ENCODE data around the gene CERS6. TPM values are rescaled to one million over a fixed set of nuclear protein-coding genes. Genes with fewer than 3 reads are reported as not detected.
"Not testable (repeated sequence)": the region's sequence is repeated elsewhere in the genome, so short reads cannot be mapped to it uniquely, and the experiment has no call there.

The CERS6 gene
- total RNA-seq, 1 donor, result 23.9 TPM

- Histone ChIP-seq H3K4me2 (ENCODE audit: insufficient read depth, low read length) (no peak overlapping the region), H3K27me3 (ENCODE audit: insufficient read depth, low read length) (no peaks in the 10 kb centered on the region), H3K36me3 (ENCODE audit: insufficient read depth, low read length) (no peaks in the 10 kb centered on the region), H2AFZ (ENCODE audit: low read length) (no peak overlapping the region), H3K4me1 (ENCODE audit: insufficient read depth, low read length) (no peaks in the 10 kb centered on the region), H3K79me2 (ENCODE audit: insufficient read depth, low read length) (peaks cover under 1% of the 10 kb centered on the region), H3K9me3 (ENCODE audit: low read depth, low read length) (no peaks in the 10 kb centered on the region), H3K4me3 (ENCODE audit: insufficient read depth, low read length) (no peak overlapping the region), H3K27ac (ENCODE audit: low read depth, low read length) (no peak overlapping the region), H4K20me1 (ENCODE audit: insufficient read depth, low read length) (no peaks in the 10 kb centered on the region)
- DNase-seq (ENCODE audit: insufficient read length, low spot score, missing footprints), result no peak
- TF ChIP-seq CTCF (IDR thresholded peaks at IDR 0.05; ENCODE audit: extremely low read depth, low read depth, low read length), result no peak
Measured at GRCh38 chr2:168654705-168655104, 198.6 kb downstream of the CERS6 start.

- Histone ChIP-seq H4K20me1 (ENCODE audit: insufficient read depth, low read length) (no peaks in the 10 kb centered on the region), H3K79me2 (ENCODE audit: insufficient read depth, low read length) (no peaks in the 10 kb centered on the region), H3K36me3 (ENCODE audit: insufficient read depth, low read length) (no peaks in the 10 kb centered on the region), H3K27ac (ENCODE audit: low read depth, low read length) (no peak overlapping the region), H3K9me3 (ENCODE audit: low read depth, low read length) (no peaks in the 10 kb centered on the region), H3K4me3 (ENCODE audit: insufficient read depth, low read length) (no peak overlapping the region), H3K4me1 (ENCODE audit: insufficient read depth, low read length) (no peaks in the 10 kb centered on the region), H3K27me3 (ENCODE audit: insufficient read depth, low read length) (no peaks in the 10 kb centered on the region), H2AFZ (ENCODE audit: low read length) (no peak overlapping the region), H3K4me2 (ENCODE audit: insufficient read depth, low read length) (no peak overlapping the region)
- no peak for DNase-seq (ENCODE audit: insufficient read length, low spot score, missing footprints)
- TF ChIP-seq CTCF (IDR thresholded peaks at IDR 0.05; ENCODE audit: extremely low read depth, low read depth, low read length), result no peak
Measured at GRCh38 chr2:168655207-168655606, 199.1 kb downstream of the CERS6 start.

GRCh38 chr2:168657378-168657777 lies 201.3 kb downstream of the CERS6 start:
- H4K20me1 ChIP-seq (ENCODE audit: insufficient read depth, low read length); H3K27ac ChIP-seq (ENCODE audit: low read depth, low read length); H3K4me1 ChIP-seq (ENCODE audit: insufficient read depth, low read length); H3K4me2 ChIP-seq (ENCODE audit: insufficient read depth, low read length); H3K4me3 ChIP-seq (ENCODE audit: insufficient read depth, low read length); H3K9me3 ChIP-seq (ENCODE audit: low read depth, low read length); H2AFZ ChIP-seq (ENCODE audit: low read length); H3K79me2 ChIP-seq (ENCODE audit: insufficient read depth, low read length); H3K27me3 ChIP-seq (ENCODE audit: insufficient read depth, low read length); H3K36me3 ChIP-seq (ENCODE audit: insufficient read depth, low read length); DNase-seq (ENCODE audit: insufficient read length, low spot score, missing footprints): not testable (repeated sequence)

- Histone ChIP-seq H3K4me1 (ENCODE audit: insufficient read depth, low read length) (no peaks in the 10 kb centered on the region), H3K27ac (ENCODE audit: low read depth, low read length) (no peak overlapping the region), H3K27me3 (ENCODE audit: insufficient read depth, low read length) (no peaks in the 10 kb centered on the region), H3K9me3 (ENCODE audit: low read depth, low read length) (no peaks in the 10 kb centered on the region), H2AFZ (ENCODE audit: low read length) (no peak overlapping the region), H3K79me2 (ENCODE audit: insufficient read depth, low read length) (no peaks in the 10 kb centered on the region), H3K4me2 (ENCODE audit: insufficient read depth, low read length) (no peak overlapping the region), H3K36me3 (ENCODE audit: insufficient read depth, low read length) (no peaks in the 10 kb centered on the region), H4K20me1 (ENCODE audit: insufficient read depth, low read length) (no peaks in the 10 kb centered on the region), H3K4me3 (ENCODE audit: insufficient read depth, low read length) (no peak overlapping the region)
- no peak for TF ChIP-seq CTCF (IDR thresholded peaks at IDR 0.05; ENCODE audit: extremely low read depth, low read depth, low read length)
- DNase-seq (ENCODE audit: insufficient read length, low spot score, missing footprints), result no peak
Measured at GRCh38 chr2:168658706-168659105, 202.6 kb downstream of the CERS6 start.

All from osteoblast (primary cell).